HEK293 (cell line): Measurements from ENCODE around the gene MTFR1L.

Source experiments
- CTCF ChIA-PET: fragments of 350-600 bp; formaldehyde crosslinking; extraction: SDS; loops from one replicate; lab custom pipeline; 2021; ENCODE audit warnings: antibody characterized with exemption; lab: Yijun Ruan, JAX
- POLR2A ChIA-PET: fragments of 300-600 bp; formaldehyde crosslinking; extraction: SDS; loops from one replicate; lab custom pipeline; 2020; ENCODE audit warnings: antibody characterized with exemption, inconsistent platforms; lab: Yijun Ruan, JAX
- H3K27ac ChIP-seq: fragments of 200-500 bp; sonication (Bioruptor generic); 2 replicates; pipeline ENCODE4 v1.5.1; 2014; ENCODE audit warnings: low read depth, low read length, control low read depth, inconsistent platforms; ENCODE audit errors: extremely low read depth
- H3K36me3 ChIP-seq, 2 experiments: fragments of 200-500 bp in 1 of 2; sonication (Bioruptor generic) in 1 of 2; 1 replicate in 1 of 2; 2 replicates in 1 of 2; pipeline ENCODE4 v1.5.1; 2014 to 2017; ENCODE audit warnings: inconsistent platforms in 2 of 2, low read length in 2 of 2; ENCODE audit not compliant: control insufficient read depth in 2 of 2, insufficient read depth in 1 of 2
- H3K4me1 ChIP-seq: fragments of 200-500 bp; sonication (Bioruptor generic); 2 replicates; pipeline ENCODE4 v1.5.1; 2014; ENCODE audit warnings: mild to moderate bottlenecking, low read length, inconsistent platforms; ENCODE audit not compliant: control insufficient read depth, insufficient read depth
- H3K4me3 ChIP-seq: 2 replicates; pipeline ENCODE4 v1.5.1; 2011; ENCODE audit warnings: low read depth, mild to moderate bottlenecking, control low read depth, low read length, moderate library complexity
- H3K9me3 ChIP-seq: fragments of 200-500 bp; sonication (Bioruptor generic); 2 replicates; pipeline ENCODE4 v1.5.1; 2014; ENCODE audit warnings: low read depth, low read length, inconsistent platforms; ENCODE audit not compliant: control insufficient read depth, insufficient read depth
- ELK4 ChIP-seq: IDR thresholded peaks from 2 replicates; pipeline ENCODE4 v1.6.1; 2011; ENCODE audit warnings: mild to moderate bottlenecking, low read depth, low read length, borderline replicate concordance
- GLIS1 ChIP-seq: fragments of 450-650 bp; formaldehyde crosslinking; IDR thresholded peaks from 2 replicates; pipeline ENCODE4 v1.5.1; 2016; ENCODE audit warnings: missing biosample characterization, missing genetic modification characterization
- KLF7 ChIP-seq: fragments of 450-650 bp; formaldehyde crosslinking; IDR thresholded peaks from 2 replicates; pipeline ENCODE4 v1.5.1; 2016; ENCODE audit warnings: missing biosample characterization, missing genetic modification characterization, borderline replicate concordance
- REST ChIP-seq: fragments of 450-650 bp; formaldehyde crosslinking; IDR thresholded peaks from 2 replicates; pipeline ENCODE4 v1.5.1; 2016; ENCODE audit warnings: missing biosample characterization, missing genetic modification characterization
- SP3 ChIP-seq: fragments of 450-650 bp; formaldehyde crosslinking; IDR thresholded peaks from 2 replicates; pipeline ENCODE4 v1.5.1; 2016; ENCODE audit warnings: missing biosample characterization, missing genetic modification characterization
- ZBTB20 ChIP-seq: fragments of 450-650 bp; formaldehyde crosslinking; IDR thresholded peaks from 2 replicates; pipeline ENCODE4 v1.5.1; 2016; ENCODE audit warnings: missing biosample characterization, missing genetic modification characterization
- ZBTB26 ChIP-seq: fragments of 450-650 bp; formaldehyde crosslinking; optimal IDR thresholded peaks from 2 replicates; pipeline ENCODE3; 2016; ENCODE audit warnings: missing biosample characterization, mild to moderate bottlenecking, missing genetic modification characterization
- ZFP41 ChIP-seq: fragments of 450-650 bp; formaldehyde crosslinking; IDR thresholded peaks from 2 replicates; pipeline ENCODE4 v1.5.1; 2016; ENCODE audit warnings: missing biosample characterization, missing genetic modification characterization, borderline replicate concordance
- ZNF121 ChIP-seq: fragments of 450-650 bp; formaldehyde crosslinking; IDR thresholded peaks from 2 replicates; pipeline ENCODE4 v1.5.1; 2016; ENCODE audit warnings: missing biosample characterization, missing genetic modification characterization
- ZNF175 ChIP-seq: fragments of 450-650 bp; formaldehyde crosslinking; IDR thresholded peaks from 2 replicates; pipeline ENCODE4 v1.5.1; 2016; ENCODE audit warnings: missing biosample characterization, missing genetic modification characterization
- ZNF394 ChIP-seq: fragments of 450-650 bp; formaldehyde crosslinking; IDR thresholded peaks from 2 replicates; pipeline ENCODE4 v1.5.1; 2016; ENCODE audit warnings: missing biosample characterization, missing genetic modification characterization, mild to moderate bottlenecking, moderate library complexity, borderline replicate concordance
- ZNF433 ChIP-seq: fragments of 450-650 bp; formaldehyde crosslinking; IDR thresholded peaks from 2 replicates; pipeline ENCODE4 v1.5.1; 2016; ENCODE audit warnings: missing biosample characterization, missing genetic modification characterization, low read depth
- ZNF513 ChIP-seq: fragments of 450-650 bp; IDR thresholded peaks from 2 replicates; pipeline ENCODE4 v1.5.1; 2018; ENCODE audit warnings: missing biosample characterization, missing genetic modification characterization
- ZNF530 ChIP-seq: fragments of 450-650 bp; formaldehyde crosslinking; IDR thresholded peaks from 2 replicates; pipeline ENCODE4 v1.5.1; 2016; ENCODE audit warnings: low read depth, missing biosample characterization, missing genetic modification characterization
- ZNF621 ChIP-seq: fragments of 450-650 bp; formaldehyde crosslinking; IDR thresholded peaks from 2 replicates; pipeline ENCODE4 v1.5.1; 2017; ENCODE audit warnings: missing biosample characterization, missing genetic modification characterization
- ZNF626 ChIP-seq: fragments of 450-650 bp; sonication (Bioruptor Pico); formaldehyde crosslinking; IDR thresholded peaks from 2 replicates; pipeline ENCODE4 v1.5.1; 2018; ENCODE audit warnings: missing biosample characterization, missing genetic modification characterization, inconsistent platforms
- ZNF670 ChIP-seq: fragments of 450-650 bp; formaldehyde crosslinking; IDR thresholded peaks from 2 replicates; pipeline ENCODE4 v1.5.1; 2016; ENCODE audit warnings: missing biosample characterization, missing genetic modification characterization, low read depth
- ZNF677 ChIP-seq: fragments of 450-650 bp; IDR thresholded peaks from 2 replicates; pipeline ENCODE4 v1.5.0; 2018; ENCODE audit warnings: missing biosample characterization, mild to moderate bottlenecking, missing genetic modification characterization, moderate library complexity
- ZNF791 ChIP-seq: fragments of 450-650 bp; formaldehyde crosslinking; IDR thresholded peaks from 2 replicates; pipeline ENCODE4 v1.5.1; 2016; ENCODE audit warnings: missing biosample characterization, missing genetic modification characterization
- ZNF792 ChIP-seq: fragments of 450-650 bp; formaldehyde crosslinking; IDR thresholded peaks from 2 replicates; pipeline ENCODE4 v1.5.1; 2016; ENCODE audit warnings: missing biosample characterization, missing genetic modification characterization
- ZSCAN18 ChIP-seq: fragments of 450-650 bp; formaldehyde crosslinking; IDR thresholded peaks from 2 replicates; pipeline ENCODE4 v1.5.1; 2016; ENCODE audit warnings: missing biosample characterization, missing genetic modification characterization
- ZSCAN23 ChIP-seq: fragments of 450-650 bp; formaldehyde crosslinking; IDR thresholded peaks from 2 replicates; pipeline ENCODE4 v1.5.1; 2016; ENCODE audit warnings: missing biosample characterization, missing genetic modification characterization

Gene MTFR1L

GRCh38 chr1:25790472-25790871 lies 29.3 kb upstream of the MTFR1L start (continued):
- TF ChIP-seq ZNF792: no peak
- TF ChIP-seq ZNF626: no peak
- TF ChIP-seq ZNF677: no peak

- ChIA-PET CTCF (interaction anchor here (0.6 kb wide), 2 partner anchors 290 to 1888 kb away, joined by 3 read pairs; no protein-coding TSS in a partner anchor), POLR2A (interaction anchor here (0.7 kb wide), 1 partner anchor 844 kb away, joined by 6 read pairs; no protein-coding TSS in a partner anchor)
- H3K4me1 ChIP-seq: peaks cover 3% of the 10 kb centered on the region
These were observed 27.6 kb upstream of the MTFR1L start for GRCh38 chr1:25792115-25792514.

GRCh38 chr1:25793585-25794170 lies 26.1 kb upstream of the MTFR1L start:
- Histone ChIP-seq H3K27ac (no peak overlapping the region), H3K4me1 (no peaks in the 10 kb centered on the region), H3K9me3 (no peaks in the 10 kb centered on the region), H3K36me3 (no peaks in the 10 kb centered on the region), H3K4me3 (no peak overlapping the region)
- ChIA-PET CTCF (interaction anchor here (0.6 to 2.5 kb wide), 5 partner anchors 13 to 929 kb away, joined by 3 to 7 read pairs (median 4); no protein-coding TSS in a partner anchor), POLR2A (interaction anchor here (1.6 kb wide), 1 partner anchor 13 kb away, joined by 4 read pairs; no protein-coding TSS in a partner anchor)
- TF ChIP-seq ZSCAN23 (no peak), ZBTB20 (tag by site-specific recombination) (no peak), ZNF621 (tag by site-specific recombination) (no peak), REST (tag by site-specific recombination) (no peak), ZFP41 (tag by site-specific recombination) (no peak), KLF7 (tag by site-specific recombination) (no peak), ZNF433 (tag by site-specific recombination) (no peak), GLIS1 (tag by site-specific recombination) (no peak), SP3 (tag by site-specific recombination) (no peak), ZNF175 (tag by site-specific recombination) (no peak), ZNF513 (tag by site-specific recombination) (no peak), ZNF670 (tag by site-specific recombination) (no peak), ELK4 (no peak), ZNF530 (no peak), ZNF791 (no peak)

More at GRCh38 chr1:25792115-25792514, 27.6 kb upstream of the MTFR1L start:
- Histone ChIP-seq H3K27ac (no peak overlapping the region), H3K9me3 (no peaks in the 10 kb centered on the region), H3K4me3 (no peak overlapping the region), H3K36me3 (no peaks in the 10 kb centered on the region)
- TF ChIP-seq ZBTB26 (tag by site-specific recombination) (no peak), ZSCAN18 (tag by site-specific recombination) (no peak), ZNF394 (tag by site-specific recombination) (no peak), ZNF121 (tag by site-specific recombination) (peak; percentile 33; the same call in 1 of the 2 replicates), ZNF670 (tag by site-specific recombination) (no peak)
- TF ChIP-seq, all 188 proteins: peak for 1
